ENCODE measurements around the gene ACTR1B.
"Not testable (repeated sequence)": the region's sequence is repeated elsewhere in the genome, so short reads cannot be mapped to it uniquely, and the experiment has no call there.

The ACTR1B gene

DNA sequence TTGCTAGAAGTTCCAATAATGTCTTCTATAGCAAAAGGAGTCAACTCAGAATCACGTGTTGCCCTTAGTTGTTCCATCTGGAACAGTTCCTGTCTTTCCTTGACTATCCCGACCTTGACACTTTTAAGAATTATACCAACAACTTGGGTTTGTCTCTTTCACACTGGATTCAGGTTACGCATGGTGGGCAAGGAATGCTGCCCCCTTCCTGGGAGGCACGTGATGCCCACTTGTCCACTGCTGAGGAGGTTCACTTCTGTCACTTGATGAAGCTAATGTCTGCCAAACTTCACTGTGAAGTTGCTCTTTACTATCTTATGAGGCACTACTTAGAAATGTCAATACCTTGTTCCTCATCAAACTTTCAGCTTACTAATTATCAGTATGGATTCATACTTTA, 12.7 kb downstream of the ACTR1B start:
- in situ Hi-C loops (cut with HindIII; ENCODE audit: low pct_unique_long_range_greater_than_20kb, low sequenced_read_pairs): no loop called here
- TF ChIP-seq JUND (IDR thresholded peaks at IDR 0.05; ENCODE audit: low read depth): no peak
- DNase-seq (ENCODE audit: low read depth in 1 of 2, low spot score in 1 of 2): no peak

- TF ChIP-seq JUND (IDR thresholded peaks at IDR 0.05; ENCODE audit: low read depth): no peak
- no peak for DNase-seq (ENCODE audit: low read depth in 1 of 2, low spot score in 1 of 2)
- in situ Hi-C loops (cut with HindIII; ENCODE audit: low pct_unique_long_range_greater_than_20kb, low sequenced_read_pairs): no loop called here
Measured at GRCh38 chr2:97646977-97647376, 16.9 kb downstream of the ACTR1B start.

DNA sequence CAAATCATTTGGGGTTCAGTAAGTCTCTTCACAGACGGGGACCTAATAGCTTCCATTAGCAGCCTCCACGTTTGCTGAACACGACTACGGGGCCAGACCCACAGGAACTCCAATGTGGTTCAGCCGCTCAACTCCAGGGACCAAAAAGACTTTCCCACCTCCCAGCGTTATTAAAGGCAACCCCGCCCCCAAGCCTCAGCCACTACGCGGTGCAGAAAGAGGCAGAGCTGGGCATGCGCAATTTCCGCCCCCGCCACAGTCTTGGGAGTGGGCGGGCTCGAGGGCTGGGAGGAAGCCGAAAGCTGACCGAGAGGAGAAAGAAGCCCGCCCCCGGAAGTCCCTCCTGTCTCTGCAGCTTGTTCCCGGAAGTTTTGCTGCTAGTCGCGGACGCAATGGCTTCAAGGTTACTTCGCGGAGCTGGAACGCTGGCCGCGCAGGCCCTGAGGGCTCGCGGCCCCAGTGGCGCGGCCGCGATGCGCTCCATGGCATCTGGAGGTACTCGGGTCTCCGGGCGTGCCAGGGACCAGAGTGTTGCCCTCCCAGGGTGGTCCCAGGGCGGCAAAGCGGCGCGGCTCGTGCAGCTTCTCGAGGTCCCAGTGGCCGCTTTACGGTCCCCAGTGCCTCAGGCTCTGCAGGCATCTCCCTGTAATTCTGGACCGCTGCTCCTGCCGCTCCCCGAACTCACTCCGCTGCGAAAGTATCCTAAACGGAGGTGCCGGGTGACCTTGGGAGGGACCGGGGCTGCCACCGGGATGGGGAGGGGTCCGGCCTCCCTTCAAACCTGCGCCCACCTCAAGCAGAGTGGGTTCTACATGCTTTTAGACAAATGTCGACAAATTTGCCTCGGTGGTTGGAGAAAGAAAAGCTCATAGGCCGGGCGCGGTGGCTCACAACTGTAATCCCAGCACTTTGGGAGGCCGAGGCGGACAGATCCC, 17.9 kb downstream of the ACTR1B start, which contains the start of gene COX5B:
Gene COX5B (plus strand): TSS at position 368 of the 935 bp plus-strand sequence. CDS start 25 bp downstream, at position 393.
- no peak for TF ChIP-seq JUND (IDR thresholded peaks at IDR 0.05; ENCODE audit: low read depth)
- peak; percentile 92 to 96 for DNase-seq (ENCODE audit: low read depth in 1 of 2, low spot score in 1 of 2)
- in situ Hi-C loops (cut with HindIII; ENCODE audit: low pct_unique_long_range_greater_than_20kb, low sequenced_read_pairs): no loop called here

- DNase-seq (ENCODE audit: low read depth in 1 of 2, low spot score in 1 of 2): no peak
- in situ Hi-C loops (cut with HindIII; ENCODE audit: low pct_unique_long_range_greater_than_20kb, low sequenced_read_pairs): no loop called here
- TF ChIP-seq JUND (IDR thresholded peaks at IDR 0.05; ENCODE audit: low read depth): no peak
Measured at GRCh38 chr2:97645112-97645694, 18.6 kb downstream of the ACTR1B start.

DNA sequence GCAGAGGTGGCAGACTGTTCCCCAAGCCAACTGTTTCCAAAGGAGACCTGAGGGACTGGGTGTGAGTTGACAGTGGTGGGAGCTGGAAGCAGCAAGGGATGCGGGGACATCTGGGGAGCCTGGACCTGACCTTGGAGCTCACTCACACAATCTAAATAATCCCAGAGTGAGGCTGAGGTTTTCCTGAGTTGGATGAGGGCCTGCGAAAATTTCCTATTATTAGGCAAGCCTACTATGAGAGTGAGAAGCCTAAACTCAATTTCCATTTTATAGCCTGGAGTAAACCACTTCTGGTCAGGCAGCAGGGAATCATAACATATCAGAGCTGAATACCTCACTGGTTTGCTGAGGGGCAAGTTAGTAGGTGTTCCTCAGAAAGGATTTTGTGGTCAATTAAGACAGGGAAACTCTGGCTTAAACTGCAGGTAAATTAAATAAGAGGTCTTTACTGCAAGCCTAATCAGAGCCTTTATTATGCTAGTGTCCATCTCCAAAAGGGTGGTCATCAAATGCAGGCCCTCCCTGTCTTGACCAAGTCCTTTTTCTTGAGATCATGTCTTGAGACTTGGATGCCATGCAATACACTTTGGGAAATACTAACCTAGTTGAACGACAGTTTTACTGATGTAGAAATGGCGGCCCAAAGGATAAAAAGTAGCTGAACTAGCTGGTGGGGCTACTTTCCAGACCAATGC, 19.7 kb downstream of the ACTR1B start:
- in situ Hi-C loops (cut with HindIII; ENCODE audit: low pct_unique_long_range_greater_than_20kb, low sequenced_read_pairs): no loop called here
- no peak for DNase-seq (ENCODE audit: low read depth in 1 of 2, low spot score in 1 of 2)
- TF ChIP-seq JUND (IDR thresholded peaks at IDR 0.05; ENCODE audit: low read depth): no peak

DNA sequence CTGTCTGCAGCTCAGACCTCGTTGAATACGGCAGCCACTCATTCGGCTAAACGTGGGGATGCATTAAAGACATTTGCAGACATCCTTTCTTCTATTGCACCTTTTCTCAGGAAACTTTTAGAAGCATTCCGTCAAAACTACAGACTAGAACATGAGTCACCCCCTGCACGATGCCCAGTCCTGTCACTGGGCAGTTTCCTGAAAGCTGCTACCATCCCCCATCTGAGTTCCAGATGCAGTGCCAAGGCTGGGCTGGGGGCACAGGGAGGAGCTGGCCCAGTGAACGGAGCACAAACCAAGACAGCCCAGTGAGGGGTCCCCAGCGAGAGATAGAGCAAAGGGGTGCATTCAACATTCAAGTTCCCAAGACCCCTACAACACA, 37.8 kb downstream of the ACTR1B start:
- in situ Hi-C loops (cut with HindIII; ENCODE audit: low pct_unique_long_range_greater_than_20kb, low sequenced_read_pairs); DNase-seq (ENCODE audit: low read depth in 1 of 2, low spot score in 1 of 2): not testable (repeated sequence)

DNA sequence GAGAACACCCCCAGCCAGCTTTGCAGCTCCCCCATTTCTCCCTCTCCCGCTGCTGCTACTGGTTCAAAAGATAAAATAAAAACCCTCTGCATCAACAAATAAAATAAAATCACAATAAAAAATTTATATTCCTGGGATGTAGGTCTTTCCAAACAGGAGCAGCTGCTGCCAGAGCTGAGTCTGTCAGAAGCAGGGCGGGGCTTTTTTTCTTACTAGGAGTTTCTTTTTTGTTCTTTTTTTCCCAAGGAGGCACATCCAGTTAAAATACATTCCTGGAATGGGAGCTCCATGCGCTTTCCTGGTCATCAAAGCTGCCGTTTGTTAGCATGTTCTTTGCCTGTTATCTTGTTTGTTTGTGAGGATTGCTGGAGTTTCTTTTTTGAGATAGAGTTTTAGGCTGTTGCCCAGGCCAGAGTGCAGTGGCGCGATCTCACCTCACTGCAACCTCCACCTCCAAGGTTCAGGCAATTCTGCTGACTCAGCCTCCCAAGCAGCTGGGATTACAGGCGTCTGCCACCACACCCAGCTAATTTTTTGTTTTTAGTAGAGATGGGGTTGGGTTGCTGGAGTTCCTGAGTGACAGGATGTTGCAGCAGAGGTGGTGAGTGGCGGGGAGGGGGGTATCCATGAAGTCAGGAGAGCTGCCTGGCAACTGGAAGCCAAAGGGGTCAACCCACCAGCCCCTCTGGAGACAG, 38.3 kb downstream of the ACTR1B start:
- DNase-seq (ENCODE audit: low read depth in 1 of 2, low spot score in 1 of 2); in situ Hi-C loops (cut with HindIII; ENCODE audit: low pct_unique_long_range_greater_than_20kb, low sequenced_read_pairs): not testable (repeated sequence)

DNA sequence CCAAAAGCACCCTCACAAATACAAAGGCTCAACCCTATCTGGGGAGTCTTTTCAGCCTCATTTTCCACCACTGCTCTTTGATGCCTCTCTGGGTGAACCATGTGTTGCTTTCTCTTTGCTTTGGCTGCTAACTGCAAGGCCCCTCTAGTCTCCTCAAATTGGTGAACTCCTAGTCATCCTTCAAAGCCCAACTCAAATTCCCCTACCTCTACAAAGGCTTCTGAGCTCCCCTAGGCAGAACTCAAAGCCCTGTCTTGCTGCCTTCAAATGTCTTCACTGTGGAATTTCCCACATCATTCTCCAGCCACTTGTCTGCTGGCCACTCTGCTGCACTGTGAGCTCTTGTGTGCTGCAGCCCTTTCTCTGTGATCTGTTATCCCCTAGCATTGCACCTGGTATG, 40.9 kb downstream of the ACTR1B start:
- DNase-seq (ENCODE audit: low read depth in 1 of 2, low spot score in 1 of 2); in situ Hi-C loops (cut with HindIII; ENCODE audit: low pct_unique_long_range_greater_than_20kb, low sequenced_read_pairs): not testable (repeated sequence)

- DNase-seq (ENCODE audit: low read depth in 1 of 2, low spot score in 1 of 2); in situ Hi-C loops (cut with HindIII; ENCODE audit: low pct_unique_long_range_greater_than_20kb, low sequenced_read_pairs): not testable (repeated sequence)
Measured at GRCh38 chr2:97620492-97620891, 43.4 kb downstream of the ACTR1B start.

GRCh38 chr2:97618939-97619827, 44.7 kb downstream of the ACTR1B start:
- DNase-seq (ENCODE audit: low read depth in 1 of 2, low spot score in 1 of 2); in situ Hi-C loops (cut with HindIII; ENCODE audit: low pct_unique_long_range_greater_than_20kb, low sequenced_read_pairs): not testable (repeated sequence)

GRCh38 chr2:97617911-97618310, 45.9 kb downstream of the ACTR1B start:
- no peak for TF ChIP-seq JUND (IDR thresholded peaks at IDR 0.05; ENCODE audit: low read depth)
- DNase-seq (ENCODE audit: low read depth in 1 of 2, low spot score in 1 of 2): no peak
- in situ Hi-C loops (cut with HindIII; ENCODE audit: low pct_unique_long_range_greater_than_20kb, low sequenced_read_pairs): no loop called here

- DNase-seq (ENCODE audit: low read depth in 1 of 2, low spot score in 1 of 2); in situ Hi-C loops (cut with HindIII; ENCODE audit: low pct_unique_long_range_greater_than_20kb, low sequenced_read_pairs): not testable (repeated sequence)
Measured at GRCh38 chr2:97615746-97616145, 48.1 kb downstream of the ACTR1B start.

GRCh38 chr2:97611895-97612294, 51.9 kb downstream of the ACTR1B start:
- DNase-seq (ENCODE audit: low read depth in 1 of 2, low spot score in 1 of 2); in situ Hi-C loops (cut with HindIII; ENCODE audit: low pct_unique_long_range_greater_than_20kb, low sequenced_read_pairs): not testable (repeated sequence)

- in situ Hi-C loops (cut with HindIII; ENCODE audit: low pct_unique_long_range_greater_than_20kb, low sequenced_read_pairs): not testable (repeated sequence)
Measured at GRCh38 chr2:97608745-97609144, 55.1 kb downstream of the ACTR1B start.

More at GRCh38 chr2:97608745-97609144, 55.1 kb downstream of the ACTR1B start:
- not testable (repeated sequence) for DNase-seq (ENCODE audit: low read depth in 1 of 2, low spot score in 1 of 2)

Measured in T47D (cell line).